ENCODE results near the gene OTUB2.

Gene OTUB2

DNA sequence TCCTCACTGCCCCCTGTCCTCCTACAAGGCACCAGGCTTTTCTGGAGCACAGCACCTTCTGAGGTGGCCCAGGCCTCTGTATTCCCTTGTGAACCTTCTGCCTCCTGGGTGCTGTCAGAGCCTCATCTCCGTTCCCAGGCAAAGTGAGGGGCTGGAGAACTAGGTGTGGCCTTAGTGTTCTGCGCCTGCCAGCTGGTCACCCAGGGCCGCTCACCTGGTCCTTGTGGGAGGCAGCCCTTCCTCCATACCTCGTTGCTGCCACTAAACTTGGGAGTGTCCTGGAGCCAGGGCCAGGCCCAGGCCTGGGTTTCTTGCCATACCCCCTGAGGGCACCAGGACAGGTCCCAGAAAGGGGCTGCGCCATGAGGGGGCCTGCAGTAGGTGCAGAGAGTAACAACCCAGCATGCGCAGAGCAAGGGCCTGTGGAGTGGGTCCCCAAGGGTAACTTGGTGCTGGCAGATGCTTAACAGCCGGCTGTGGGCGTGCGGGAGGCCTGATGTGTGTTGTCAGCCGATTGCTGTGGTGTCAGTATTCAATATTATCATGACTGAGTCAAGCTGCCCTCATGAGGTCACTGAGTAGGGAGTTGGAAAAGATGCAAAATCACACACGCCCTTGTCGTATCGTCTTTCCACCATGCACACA is 17.1 kb downstream of the OTUB2 start:
- DNase-seq: no peak

DNA sequence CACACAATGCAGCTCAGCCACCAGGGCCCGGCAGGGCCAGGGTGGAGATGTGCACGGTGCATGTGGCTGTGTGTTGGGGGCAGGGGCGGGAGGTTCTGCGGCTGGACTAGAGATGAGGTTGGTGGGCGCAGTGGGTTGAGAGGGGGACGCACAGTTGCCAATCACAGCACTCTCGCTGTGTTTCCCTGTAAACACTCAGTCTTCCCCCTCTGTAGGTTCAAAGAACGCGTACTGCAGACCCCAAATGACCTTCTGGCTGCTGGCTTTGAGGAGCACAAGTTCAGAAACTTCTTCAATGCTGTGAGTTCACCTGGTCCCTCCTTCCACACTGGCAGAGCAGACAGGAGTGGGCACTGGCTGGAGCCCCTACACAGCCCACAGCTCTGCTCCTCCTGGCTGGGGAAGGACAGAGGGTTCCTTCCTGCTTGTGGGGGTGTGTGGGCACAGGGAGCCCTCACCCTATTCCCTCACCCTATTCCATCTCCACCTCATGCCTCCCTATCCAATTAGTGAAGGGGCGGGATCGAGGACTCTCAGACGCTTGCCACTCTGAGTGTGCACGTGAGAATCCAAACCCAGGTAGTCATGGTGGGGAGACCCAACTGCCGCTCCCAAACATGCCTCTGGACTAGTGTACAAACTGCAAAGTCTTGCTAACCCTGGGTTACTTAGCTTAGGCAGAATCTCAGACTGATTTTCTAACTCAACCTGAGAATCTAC is 17.8 kb downstream of the OTUB2 start:
- no peak for DNase-seq

DNA sequence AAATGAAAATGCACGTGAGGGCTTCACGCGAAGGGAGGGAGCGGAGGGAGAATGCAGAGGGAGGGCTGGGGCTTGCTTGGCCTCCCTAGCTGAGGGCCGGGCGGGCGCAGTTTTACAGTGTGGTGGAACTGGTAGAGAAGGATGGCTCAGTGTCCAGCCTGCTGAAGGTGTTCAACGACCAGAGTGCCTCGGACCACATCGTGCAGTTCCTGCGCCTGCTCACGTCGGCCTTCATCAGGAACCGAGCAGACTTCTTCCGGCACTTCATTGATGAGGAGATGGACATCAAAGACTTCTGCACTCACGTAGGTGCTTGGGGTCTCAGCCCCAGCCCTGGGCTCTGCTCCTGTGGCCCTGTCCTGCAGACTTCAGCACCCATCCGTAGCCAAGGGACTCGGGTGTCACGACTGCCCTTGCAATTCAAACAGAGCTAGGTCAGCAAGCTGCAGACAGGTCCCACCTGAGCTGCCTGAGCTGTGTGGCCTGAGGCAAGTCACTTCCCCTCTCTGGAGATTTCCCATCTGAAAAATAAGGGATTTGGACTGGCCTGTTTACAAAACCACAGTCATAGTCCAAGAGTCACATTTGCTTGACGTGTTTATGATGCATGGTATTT is 18.4 kb downstream of the OTUB2 start:
- no peak for DNase-seq

DNA sequence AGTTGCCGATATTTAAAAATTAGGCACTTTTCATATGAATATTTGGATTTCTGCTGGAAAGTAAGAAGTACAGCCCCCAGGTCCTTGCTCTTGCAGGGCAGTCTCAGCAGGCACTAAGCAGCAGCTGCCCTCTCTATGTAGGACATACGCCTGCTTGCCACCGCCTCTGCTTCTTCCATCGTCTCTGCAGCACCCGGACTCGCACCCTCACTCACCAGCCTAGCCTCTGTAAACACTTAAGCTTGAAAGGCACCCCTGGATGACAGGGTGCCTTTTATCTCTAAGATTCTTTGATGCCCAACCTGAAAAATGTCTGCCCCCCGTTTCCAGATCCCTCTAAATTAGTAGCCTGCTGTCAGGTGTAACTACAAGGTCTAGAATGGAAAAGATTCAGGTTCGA is 19.0 kb downstream of the OTUB2 start:
- no peak for DNase-seq

DNA sequence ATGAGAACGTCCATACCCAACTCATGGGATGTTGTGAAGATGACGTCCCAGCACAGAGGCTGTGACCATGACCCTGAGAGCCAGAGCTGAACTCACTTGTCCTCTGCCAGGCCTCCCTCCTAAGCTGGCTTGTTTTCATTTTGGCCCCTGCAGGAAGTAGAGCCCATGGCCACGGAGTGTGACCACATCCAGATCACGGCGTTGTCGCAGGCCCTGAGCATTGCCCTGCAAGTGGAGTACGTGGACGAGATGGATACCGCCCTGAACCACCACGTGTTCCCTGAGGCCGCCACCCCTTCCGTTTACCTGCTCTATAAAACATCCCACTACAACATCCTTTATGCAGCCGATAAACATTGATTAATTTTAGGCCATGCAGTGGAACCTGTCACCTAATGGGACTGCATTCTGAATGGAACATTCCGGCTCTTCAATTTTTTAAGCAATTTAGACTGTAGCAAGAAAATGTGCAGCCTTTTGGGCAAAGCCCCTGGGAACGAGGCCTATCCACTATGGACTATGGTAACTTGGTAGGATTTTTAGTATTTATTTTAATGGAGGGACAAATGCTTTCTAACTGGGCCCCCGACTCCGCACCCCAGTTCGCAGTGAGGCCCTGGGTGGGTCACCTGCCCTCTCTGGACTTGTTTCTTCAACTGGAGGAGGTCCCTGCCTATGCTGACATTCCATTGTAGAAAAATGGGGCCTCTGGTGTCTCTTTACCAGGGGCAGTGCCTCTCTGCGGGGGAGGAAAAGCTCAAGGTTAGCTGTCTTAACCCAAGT is 19.6 kb downstream of the OTUB2 start:
- DNase-seq: no peak

DNA sequence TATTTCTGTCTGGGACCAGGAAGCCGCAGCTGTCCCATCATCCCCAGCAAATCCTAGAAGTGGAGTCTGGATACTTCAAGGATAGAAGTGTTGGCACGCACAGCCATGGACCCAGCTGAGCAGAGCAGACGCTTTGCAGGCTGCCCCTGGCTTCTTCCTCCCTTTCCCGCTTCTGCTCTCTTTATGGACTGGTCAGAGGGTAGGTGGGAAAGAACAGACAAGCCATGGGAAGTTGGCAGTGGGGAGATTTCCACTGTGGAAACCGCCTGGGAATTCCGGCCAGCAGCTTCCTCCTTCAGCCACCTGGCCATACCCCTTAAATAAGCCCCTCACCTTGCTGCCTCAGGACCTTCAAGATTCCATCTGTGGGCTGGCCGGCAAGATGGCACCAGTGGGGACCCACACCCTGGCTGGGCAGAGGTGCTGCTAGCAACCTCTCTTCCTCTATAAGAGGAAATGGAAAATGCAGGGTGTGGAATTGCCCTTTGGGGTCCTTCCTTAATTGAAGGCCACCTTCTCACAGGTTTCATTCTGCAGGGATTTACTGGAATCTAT is 20.6 kb downstream of the OTUB2 start:
- no peak for DNase-seq

DNA sequence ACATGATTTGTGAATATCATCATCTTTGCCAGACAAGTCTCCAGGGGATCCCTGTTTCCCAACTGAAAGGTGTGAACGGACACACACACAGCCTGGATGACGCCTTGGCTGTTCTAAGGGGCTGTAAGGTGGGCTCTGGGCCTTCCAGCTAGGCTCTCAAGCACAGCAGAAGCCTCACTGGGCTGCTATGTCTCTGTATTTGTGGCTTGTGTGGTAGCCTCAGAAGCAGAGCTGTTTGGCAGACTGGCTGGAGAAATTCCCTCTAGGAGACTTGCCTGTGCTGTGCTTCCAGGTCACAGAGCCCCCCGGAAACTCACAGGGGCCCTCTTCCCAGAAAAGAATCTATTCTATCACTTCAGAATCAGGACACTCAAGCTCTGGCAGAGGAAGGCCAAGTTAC is 21.4 kb downstream of the OTUB2 start:
- no peak for DNase-seq

DNA sequence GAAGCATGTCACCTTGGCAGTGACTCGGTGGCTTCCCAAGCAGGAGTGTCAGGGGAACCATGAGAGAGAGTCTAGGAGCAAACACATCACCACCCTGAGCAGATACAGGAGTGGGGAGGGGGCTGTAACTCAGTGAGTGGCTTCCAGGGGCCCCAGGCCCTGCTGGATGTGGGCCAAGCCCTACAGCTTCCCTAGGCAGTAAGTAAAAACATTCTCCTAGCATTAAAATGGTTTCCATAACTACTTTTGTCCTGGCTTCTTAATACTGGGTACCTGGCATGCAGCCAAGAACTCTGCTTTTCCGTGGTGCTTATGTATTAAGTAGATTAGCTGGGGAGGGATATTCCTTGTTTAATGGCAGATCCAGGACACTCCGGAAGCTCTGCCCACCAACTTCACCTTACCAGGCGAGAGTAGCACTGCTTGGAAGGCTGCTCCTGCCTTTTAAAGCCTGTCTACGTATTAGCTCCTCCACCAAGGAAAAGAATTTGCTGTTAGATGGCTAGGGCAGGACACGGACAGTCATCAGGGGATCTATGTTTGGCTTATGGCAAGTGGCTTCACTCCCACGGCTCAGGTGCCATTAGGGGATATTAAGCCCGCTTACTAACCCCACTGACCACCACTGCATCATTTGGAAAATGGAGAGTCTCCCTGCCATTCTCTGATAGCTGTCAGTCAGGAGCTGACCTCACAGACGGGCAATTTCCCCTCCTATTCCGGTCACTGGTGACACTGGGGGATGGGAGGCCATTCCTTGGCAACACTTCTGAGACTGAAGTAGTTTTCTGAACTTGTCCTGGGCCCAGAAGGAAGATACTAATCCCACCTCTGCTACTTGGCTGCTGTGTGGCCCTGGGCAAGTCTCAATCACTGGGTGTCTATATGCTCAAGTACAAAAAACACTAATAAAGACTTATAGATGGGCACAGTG is 22.8 kb downstream of the OTUB2 start:
- DNase-seq: no peak

DNA sequence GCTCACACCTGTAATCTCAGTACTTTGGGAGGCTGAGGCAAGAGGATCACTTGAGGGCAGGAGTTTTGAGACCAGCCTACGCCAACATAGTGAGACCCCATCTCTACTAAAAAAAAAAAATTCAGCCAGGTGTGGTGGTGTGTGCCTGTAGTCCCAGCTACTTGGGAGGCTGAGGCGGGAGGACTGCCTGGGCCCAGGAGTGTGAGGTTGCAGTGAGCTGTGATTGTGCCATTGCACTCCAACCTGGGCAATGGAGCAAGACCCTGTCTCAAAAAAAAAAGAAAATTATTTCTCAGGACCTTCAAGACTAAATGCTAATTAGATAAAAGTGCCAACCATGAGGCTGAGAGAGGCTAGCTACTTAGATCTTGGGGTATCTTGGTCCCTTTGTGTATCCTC is 23.5 kb downstream of the OTUB2 start:
- no peak for DNase-seq

DNA sequence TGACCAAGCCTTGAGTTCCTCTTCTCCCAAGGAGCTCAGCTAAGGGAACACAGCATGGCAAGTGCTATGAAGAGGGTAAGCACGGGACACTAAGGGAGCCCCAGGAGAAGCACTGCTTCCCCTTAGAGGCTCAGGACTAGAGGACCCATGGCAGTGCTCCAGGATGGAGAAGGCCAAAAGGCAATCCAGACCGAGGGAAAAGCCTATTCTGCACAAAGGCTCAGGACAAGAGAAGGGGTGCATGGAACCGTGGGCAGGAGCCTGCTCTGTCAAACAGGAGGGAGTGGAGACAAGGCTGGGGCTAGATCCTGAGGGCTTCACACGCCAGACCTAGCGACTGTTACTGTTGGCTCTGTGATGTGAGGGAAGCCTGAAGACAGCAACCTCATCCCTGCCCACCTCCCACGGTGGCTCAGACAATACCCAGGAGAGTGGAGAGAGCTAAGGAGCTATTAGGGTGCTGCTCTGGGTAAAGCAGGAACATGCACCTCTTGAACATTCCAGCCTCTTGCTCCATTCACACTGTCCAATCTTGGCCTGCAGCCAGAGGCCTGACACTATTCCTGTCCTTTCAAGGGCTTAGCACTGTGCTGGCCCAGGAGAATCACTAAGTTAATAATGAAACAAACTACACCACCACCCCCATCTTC is 24.2 kb downstream of the OTUB2 start:
- no peak for DNase-seq

DNA sequence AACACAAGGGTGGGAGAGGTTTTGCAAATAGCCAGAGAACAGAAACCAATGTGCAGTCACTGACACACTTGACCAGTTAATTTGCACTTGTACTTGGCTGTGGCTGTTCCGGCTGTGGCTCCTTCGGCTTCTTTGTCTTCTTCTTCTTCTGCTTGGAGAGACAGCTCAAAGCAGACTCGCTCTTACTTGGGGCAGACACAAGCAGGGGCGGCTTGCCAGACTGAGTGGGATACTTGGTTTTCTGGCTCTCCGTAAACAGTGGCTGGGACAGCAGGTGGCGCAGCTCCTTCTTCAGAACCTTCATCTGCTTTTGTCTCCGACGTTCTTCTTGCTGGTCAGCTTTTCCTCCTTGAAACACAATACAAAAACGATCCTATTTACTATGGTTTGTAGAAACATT is 25.0 kb downstream of the OTUB2 start:
- no peak for DNase-seq

DNA sequence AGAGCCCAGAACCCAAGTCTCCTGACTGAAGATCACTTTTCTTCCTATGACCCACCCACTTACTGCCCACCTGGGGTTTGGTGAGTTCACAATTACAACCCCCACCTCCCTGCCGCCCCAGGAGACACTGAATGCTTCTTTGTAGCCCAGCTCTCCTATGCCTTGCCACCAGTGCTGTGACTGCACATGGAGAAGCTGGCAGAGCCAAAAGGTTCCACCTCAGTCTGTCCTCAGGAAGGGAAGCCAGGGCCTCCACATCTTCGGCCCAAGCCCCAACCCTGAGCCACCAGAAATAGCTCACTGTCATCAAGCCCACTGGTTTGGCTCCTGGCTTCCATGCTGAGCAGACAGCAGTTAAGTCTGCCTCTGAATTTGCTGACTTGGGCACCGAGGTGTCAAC is 25.6 kb downstream of the OTUB2 start:
- no peak for DNase-seq

DNA sequence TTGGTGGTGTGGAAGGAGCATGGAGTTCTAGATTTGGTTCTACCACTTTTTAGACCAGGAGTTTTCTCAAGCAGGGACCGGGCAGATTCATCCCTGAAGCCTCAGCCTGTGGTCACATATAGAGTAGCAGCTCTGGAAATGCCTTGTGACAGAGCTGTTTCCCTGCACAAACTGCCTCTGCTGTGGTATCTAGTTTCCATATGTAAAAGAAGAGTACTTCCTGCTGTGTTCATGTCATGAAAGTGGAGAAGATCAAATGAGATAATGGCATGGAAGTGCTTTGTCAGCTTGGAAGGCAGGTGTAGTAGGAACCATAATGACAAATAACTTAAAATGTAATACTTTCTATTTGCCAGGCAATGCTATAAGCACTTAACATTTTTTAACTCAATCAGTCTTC is 26.1 kb downstream of the OTUB2 start:
- no peak for DNase-seq

DNA sequence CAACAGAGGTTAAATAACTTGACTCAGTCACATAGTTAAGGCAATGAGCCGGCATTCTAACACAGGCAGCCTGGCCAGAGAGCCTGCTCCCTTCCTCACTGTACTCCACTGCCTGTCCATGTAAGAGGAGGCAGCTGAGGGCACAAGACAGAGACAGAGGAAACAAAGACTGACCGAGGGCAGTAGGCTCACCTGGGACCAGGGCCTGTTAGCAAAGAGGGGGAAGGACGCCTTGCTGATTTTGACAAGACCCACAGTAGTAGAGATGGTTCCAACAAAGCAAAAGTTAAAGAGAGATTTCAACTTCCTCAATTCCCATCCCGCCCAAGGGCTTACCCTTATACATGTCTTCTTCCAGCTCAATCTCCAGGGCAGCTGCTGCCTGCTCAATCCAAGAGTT is 26.5 kb downstream of the OTUB2 start:
- DNase-seq: no peak

DNA sequence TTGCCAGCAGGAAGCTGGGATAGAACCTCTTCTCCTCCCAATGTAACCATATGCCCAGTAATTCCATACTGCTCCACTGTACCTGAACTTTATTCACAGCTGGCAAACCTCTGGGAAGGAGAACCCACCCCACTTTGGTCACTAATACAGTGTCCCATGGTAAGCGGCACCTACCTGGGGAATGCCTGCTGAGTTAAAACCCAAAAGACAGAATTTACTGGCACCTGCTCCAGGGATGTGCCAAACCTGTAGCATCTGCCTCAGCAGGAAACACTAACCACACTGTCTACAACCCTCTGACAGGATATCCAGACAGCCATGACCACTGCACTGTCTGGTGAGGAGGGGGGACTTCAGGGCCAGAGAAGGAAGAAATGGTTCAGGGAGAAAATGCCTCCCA is 28.3 kb downstream of the OTUB2 start:
- no peak for DNase-seq

DNA sequence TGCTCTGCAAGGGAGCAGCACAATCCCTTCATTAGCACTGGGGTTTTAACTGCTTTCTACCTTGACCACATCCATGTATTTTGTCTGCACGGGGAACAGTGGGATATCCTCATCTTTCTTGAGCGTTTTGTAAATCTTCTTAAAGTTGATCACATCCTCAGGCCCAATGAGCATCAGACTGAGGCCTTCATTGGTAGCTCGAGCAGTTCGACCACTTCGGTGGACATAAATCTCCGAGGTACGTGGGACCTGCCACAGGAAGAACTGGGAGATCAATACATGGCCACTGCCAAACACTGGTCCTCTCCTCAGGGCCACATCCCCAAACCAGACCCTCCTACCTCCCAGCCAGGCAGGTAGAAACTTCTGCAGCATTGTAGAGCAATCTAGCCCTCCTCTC is 28.8 kb downstream of the OTUB2 start:
- DNase-seq: no peak

DNA sequence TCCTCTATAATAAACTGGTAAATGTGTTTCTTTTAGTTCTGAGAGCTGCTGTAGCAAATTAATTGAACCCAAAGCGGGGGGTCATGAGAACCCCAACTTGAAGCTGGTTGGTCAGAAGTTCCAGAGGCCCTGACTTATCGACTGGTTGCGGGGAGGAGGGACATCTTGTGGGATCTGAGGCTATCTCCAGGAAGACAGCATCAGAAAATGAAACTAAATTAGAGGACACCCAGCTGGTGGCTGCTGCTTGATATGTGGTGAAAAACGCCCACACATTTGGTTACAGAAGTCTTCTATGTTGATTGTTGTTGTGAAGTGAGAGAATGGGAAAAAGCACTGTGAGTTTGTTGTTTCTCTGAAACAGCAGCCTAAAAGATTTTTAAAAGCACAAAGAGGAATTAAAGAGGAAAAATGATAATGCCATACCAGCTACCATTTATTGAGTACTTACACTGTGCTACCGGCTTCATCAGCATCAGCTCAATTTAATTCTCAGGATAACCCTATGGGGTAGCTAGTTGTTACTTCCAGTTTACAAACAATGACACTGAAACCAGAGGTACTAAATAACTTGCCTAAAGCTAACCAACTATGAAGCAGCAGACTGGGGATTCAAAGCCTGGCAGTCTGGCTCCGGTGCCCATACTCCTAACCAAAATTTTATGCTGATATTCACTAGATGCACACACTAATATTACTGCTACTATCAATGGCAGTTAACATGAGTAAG is 30.6 kb downstream of the OTUB2 start:
- DNase-seq: no peak

DNA sequence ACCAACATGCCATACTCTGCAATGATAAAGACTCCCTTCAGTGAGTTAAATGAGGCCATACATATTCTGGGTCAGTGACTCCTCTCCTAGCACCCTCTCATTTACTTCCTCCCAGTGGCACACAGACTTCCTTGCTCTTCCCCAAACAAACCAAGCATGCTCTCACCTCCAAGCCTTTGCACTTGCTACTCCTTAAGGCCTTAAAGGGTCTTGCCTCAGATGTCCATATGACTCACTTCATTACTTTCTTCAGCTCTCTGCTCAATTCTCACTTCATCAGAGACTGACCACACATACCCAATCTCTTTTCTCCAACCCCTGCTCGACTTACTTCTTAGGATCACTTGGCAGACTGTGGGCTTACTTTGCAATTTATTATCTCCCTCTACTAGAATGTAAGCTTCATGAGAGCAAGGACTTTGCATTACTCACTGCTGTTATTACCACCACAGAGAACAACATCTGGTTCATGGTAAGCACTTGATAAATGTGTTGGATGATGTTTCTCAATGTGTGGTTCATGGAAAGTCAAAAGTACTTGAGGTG is 32.1 kb downstream of the OTUB2 start:
- DNase-seq: no peak

DNA sequence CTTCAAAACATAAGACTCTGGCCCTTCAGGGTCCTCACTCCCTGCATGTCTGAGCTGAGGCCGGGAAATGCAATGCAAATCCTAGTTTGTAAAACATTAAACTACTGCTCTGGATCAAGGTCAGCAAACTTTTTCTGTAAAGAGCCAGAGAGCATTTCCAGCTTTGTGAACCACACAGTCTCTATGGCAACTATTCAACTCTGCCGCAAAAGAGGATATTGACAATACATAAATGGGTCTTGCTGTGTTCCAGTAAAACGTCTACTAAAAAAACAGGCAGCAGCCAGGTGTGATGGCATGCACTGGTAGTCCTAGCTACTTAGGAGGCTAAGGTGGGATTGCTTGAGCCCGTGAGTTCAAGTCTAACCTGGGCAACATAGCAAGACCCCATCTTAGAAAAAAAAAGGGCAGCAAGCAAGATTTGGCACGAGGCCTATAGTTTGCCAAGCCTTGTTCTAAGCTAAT is 32.6 kb downstream of the OTUB2 start:
- DNase-seq: no peak

DNA sequence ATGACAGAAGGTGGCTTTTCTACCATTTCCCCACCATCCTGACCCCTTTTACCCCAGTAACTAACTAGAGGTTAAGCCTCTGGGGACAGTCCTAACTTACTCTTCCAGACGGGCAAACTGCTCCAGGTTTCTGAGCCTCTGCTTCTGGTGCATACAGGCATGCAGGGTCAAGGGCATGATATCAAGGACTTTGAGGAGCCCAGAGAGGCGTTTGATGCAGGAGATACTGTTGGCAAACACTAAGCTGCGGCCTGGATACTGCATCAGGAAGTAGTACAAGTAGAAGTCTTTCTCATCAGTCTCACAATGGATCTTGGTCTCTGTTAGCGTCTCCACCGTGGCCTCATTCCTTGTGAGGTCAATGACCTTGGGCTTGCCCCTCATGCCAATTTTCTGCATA is 33.9 kb downstream of the OTUB2 start:
- no peak for DNase-seq

All from fibroblast of skin of right quadriceps (primary cell).